ENCODE data around the gene SCRT2. TPM values are rescaled to one million over a fixed set of nuclear protein-coding genes. Genes with fewer than 3 reads are reported as not detected.

Gene SCRT2
- total RNA-seq, 1 experiment from 2014 or later, result not detected

- TF ChIP-seq, protein P1, sequence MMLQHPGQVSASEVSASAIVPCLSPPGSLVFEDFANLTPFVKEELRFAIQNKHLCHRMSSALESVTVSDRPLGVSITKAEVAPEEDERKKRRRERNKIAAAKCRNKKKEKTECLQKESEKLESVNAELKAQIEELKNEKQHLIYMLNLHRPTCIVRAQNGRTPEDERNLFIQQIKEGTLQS (IDR thresholded peaks at IDR 0.05), result no peak
- TF ChIP-seq, protein P2, sequence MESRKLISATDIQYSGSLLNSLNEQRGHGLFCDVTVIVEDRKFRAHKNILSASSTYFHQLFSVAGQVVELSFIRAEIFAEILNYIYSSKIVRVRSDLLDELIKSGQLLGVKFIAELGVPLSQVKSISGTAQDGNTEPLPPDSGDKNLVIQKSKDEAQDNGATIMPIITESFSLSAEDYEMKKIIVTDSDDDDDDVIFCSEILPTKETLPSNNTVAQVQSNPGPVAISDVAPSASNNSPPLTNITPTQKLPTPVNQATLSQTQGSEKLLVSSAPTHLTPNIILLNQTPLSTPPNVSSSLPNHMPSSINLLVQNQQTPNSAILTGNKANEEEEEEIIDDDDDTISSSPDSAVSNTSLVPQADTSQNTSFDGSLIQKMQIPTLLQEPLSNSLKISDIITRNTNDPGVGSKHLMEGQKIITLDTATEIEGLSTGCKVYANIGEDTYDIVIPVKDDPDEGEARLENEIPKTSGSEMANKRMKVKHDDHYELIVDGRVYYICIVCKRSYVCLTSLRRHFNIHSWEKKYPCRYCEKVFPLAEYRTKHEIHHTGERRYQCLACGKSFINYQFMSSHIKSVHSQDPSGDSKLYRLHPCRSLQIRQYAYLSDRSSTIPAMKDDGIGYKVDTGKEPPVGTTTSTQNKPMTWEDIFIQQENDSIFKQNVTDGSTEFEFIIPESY (IDR thresholded peaks at IDR 0.05; ENCODE audit: extremely low read depth, insufficient replicate concordance, low read length), result no peak
- TF ChIP-seq POLR2AphosphoS5 (IDR thresholded peaks at IDR 0.05; ENCODE audit: low read depth, low read length), result no peak
- no peaks in the 10 kb centered on the region for H3K4me1 ChIP-seq (ENCODE audit: control insufficient read depth in 1 of 2, insufficient read depth in 2 of 2, low read length in 2 of 2)
- H3K4me2 ChIP-seq (ENCODE audit: low read length), result no peak overlapping the region
- H3K9ac ChIP-seq (ENCODE audit: low read length), result no peak overlapping the region
- no peaks in the 10 kb centered on the region for H3K9me3 ChIP-seq (ENCODE audit: control insufficient read depth in 1 of 2, insufficient read depth in 1 of 2, low read depth in 1 of 2, low read length in 2 of 2)
- ChIA-PET POLR2A (no interaction called here), RAD21 (ENCODE audit: low non-redundant PET in 1 of 2, low total read pairs in 2 of 2, uncharacterized antibody in 2 of 2, unreplicated experiment in 2 of 2) (no interaction called here), CTCF (interaction anchor here (1.3 to 1.4 kb wide), 2 partner anchors 20 to 256 kb away, joined by 3 read pairs; no protein-coding TSS in a partner anchor)
- H2AFZ ChIP-seq (ENCODE audit: low read depth, low read length, poor library complexity, severe bottlenecking), result no peak overlapping the region
- no peaks in the 10 kb centered on the region for H3K9me2 ChIP-seq (ENCODE audit: insufficient read depth)
- no peaks in the 10 kb centered on the region; the same call in 1 of the 2 replicates for H3K27me3 ChIP-seq (ENCODE audit: insufficient read depth, low read length)
- no peak overlapping the region for H3K27ac ChIP-seq (ENCODE audit: low read depth, low read length)
- H3K36me3 ChIP-seq (ENCODE audit: control insufficient read depth in 1 of 2, insufficient read depth in 2 of 2, low read length in 2 of 2), result no peaks in the 10 kb centered on the region
- intact Hi-C loops (cut with micrococcal nuclease), result no loop called here
- no peak for ATAC-seq
- no peaks in the 10 kb centered on the region for H4K20me1 ChIP-seq (ENCODE audit: insufficient read depth)
- no peak for DNase-seq (ENCODE audit: low read depth, low spot score)
- no peak overlapping the region for H3K4me3 ChIP-seq (replicated peaks in 1 of 2; ENCODE audit: low read depth in 1 of 2, low read length in 2 of 2)
- no peaks in the 10 kb centered on the region for H3K79me2 ChIP-seq (ENCODE audit: insufficient read depth, low read length)
- BruUV-seq (replicated peaks), result no TSS peak
These were observed 12.0 kb upstream of the SCRT2 start for GRCh38 chr20:687468-688203.

- Histone ChIP-seq H3K9ac (ENCODE audit: low read length) (no peak overlapping the region), H3K79me2 (ENCODE audit: insufficient read depth, low read length) (no peaks in the 10 kb centered on the region), H3K4me2 (ENCODE audit: low read length) (no peak overlapping the region), H4K20me1 (ENCODE audit: insufficient read depth) (no peaks in the 10 kb centered on the region), H3K27me3 (ENCODE audit: insufficient read depth, low read length) (peaks cover 9% of the 10 kb centered on the region; the same call in 1 of the 2 replicates), H3K9me2 (ENCODE audit: insufficient read depth) (no peaks in the 10 kb centered on the region), H3K27ac (ENCODE audit: low read depth, low read length) (no peak overlapping the region), H3K36me3 (ENCODE audit: control insufficient read depth in 1 of 2, insufficient read depth in 2 of 2, low read length in 2 of 2) (no peaks in the 10 kb centered on the region), H3K4me3 (replicated peaks in 1 of 2; ENCODE audit: low read depth in 1 of 2, low read length in 2 of 2) (no peak overlapping the region), H2AFZ (ENCODE audit: low read depth, low read length, poor library complexity, severe bottlenecking) (no peak overlapping the region), H3K9me3 (ENCODE audit: control insufficient read depth in 1 of 2, insufficient read depth in 1 of 2, low read depth in 1 of 2, low read length in 2 of 2) (no peaks in the 10 kb centered on the region), H3K4me1 (ENCODE audit: control insufficient read depth in 1 of 2, insufficient read depth in 2 of 2, low read length in 2 of 2) (no peaks in the 10 kb centered on the region)
- TF ChIP-seq POLR2A (IDR thresholded peaks at IDR 0.05; ENCODE audit: borderline replicate concordance, extremely low read depth, insufficient read depth, insufficient read length) (no peak), YY1 (IDR thresholded peaks at IDR 0.05; ENCODE audit: extremely low read depth, insufficient replicate concordance, low read depth, low read length) (no peak), SP1 (IDR thresholded peaks at IDR 0.05; ENCODE audit: low read depth) (no peak), ZNF274 (IDR thresholded peaks at IDR 0.05; ENCODE audit: low read depth, low read length) (no peak), MAX (IDR thresholded peaks at IDR 0.05) (no peak), JUND (IDR thresholded peaks at IDR 0.05) (no peak)
- RAD21 ChIA-PET (ENCODE audit: low non-redundant PET in 1 of 2, low total read pairs in 2 of 2, uncharacterized antibody in 2 of 2, unreplicated experiment in 2 of 2), result no interaction called here
- DNase-seq (ENCODE audit: low read depth, low spot score), result no peak
- intact Hi-C loops (cut with micrococcal nuclease), result no loop called here
- POLR2A ChIA-PET, result no interaction called here
- BruUV-seq (replicated peaks), result no TSS peak
- ATAC-seq, result no peak
- CTCF ChIA-PET, result interaction anchor here (0.9 to 1.5 kb wide), 2 partner anchors 18 to 54 kb away, joined by 3 to 4 read pairs; no protein-coding TSS in a partner anchor
These were observed 9.2 kb upstream of the SCRT2 start for GRCh38 chr20:684676-685319.

All from HCT116 (cell line).